ENCODE data around the gene DCAF6. TPM values are rescaled to one million over a fixed set of nuclear protein-coding genes. Genes with fewer than 3 reads are reported as not detected.

DCAF6 gene
- total RNA-seq, 4 donors from 2014 or later, result 38.2 to 90.3 (median 54.8) TPM

- WGBS, result 97% methylated on average over 6 of the region's 6 CpGs
- DNase-seq (ENCODE audit: low spot score in 2 of 2), result no peak
- H3K9me3 ChIP-seq, result no peaks in the 10 kb centered on the region
- H3K36me3 ChIP-seq, result peaks cover 14% of the 10 kb centered on the region
- H3K4me3 ChIP-seq, result no peak overlapping the region
- H3K27me3 ChIP-seq, result no peaks in the 10 kb centered on the region
- H3K4me1 ChIP-seq, result peaks cover 6% of the 10 kb centered on the region
- TF ChIP-seq CTCF (IDR thresholded peaks at IDR 0.05) (no peak), POLR2AphosphoS5 (IDR thresholded peaks at IDR 0.05) (no peak), EP300 (IDR thresholded peaks at IDR 0.05) (no peak), POLR2A (IDR thresholded peaks at IDR 0.05) (no peak)
- no peak overlapping the region for H3K27ac ChIP-seq
Observed at GRCh38 chr1:168095476-168095875, 159.0 kb downstream of the DCAF6 start.

- Histone ChIP-seq H3K27me3 (no peaks in the 10 kb centered on the region), H3K36me3 (peaks cover 14% of the 10 kb centered on the region), H3K9me3 (no peaks in the 10 kb centered on the region), H3K27ac (no peak overlapping the region), H3K4me1 (peaks cover 6% of the 10 kb centered on the region), H3K4me3 (no peak overlapping the region)
- TF ChIP-seq POLR2AphosphoS5 (IDR thresholded peaks at IDR 0.05), result no peak
- no peak for TF ChIP-seq POLR2A (IDR thresholded peaks at IDR 0.05)
- no peak for TF ChIP-seq CTCF (IDR thresholded peaks at IDR 0.05)
- TF ChIP-seq EP300 (IDR thresholded peaks at IDR 0.05), result no peak
- no peak for DNase-seq (ENCODE audit: low spot score in 2 of 2)
- WGBS, result 88% methylated on average over 17 of the region's 27 CpGs
Observed at GRCh38 chr1:168096296-168097165, 160.0 kb downstream of the DCAF6 start.

- peaks cover 14% of the 10 kb centered on the region for H3K36me3 ChIP-seq
- no peaks in the 10 kb centered on the region for H3K9me3 ChIP-seq
- TF ChIP-seq POLR2AphosphoS5 (IDR thresholded peaks at IDR 0.05) (no peak), EP300 (IDR thresholded peaks at IDR 0.05) (no peak)
- no peak overlapping the region for H3K27ac ChIP-seq
- 86% methylated on average over 10 of the region's 12 CpGs for WGBS
- H3K27me3 ChIP-seq, result no peaks in the 10 kb centered on the region
- peaks cover 6% of the 10 kb centered on the region for H3K4me1 ChIP-seq
- H3K4me3 ChIP-seq, result no peak overlapping the region
- DNase-seq (ENCODE audit: low spot score in 2 of 2), result no peak
Observed at GRCh38 chr1:168097921-168098528, 161.5 kb downstream of the DCAF6 start.

- H3K36me3 ChIP-seq, result peaks cover 14% of the 10 kb centered on the region
- H3K27ac ChIP-seq, result no peak overlapping the region
- no peak for DNase-seq (ENCODE audit: low spot score in 2 of 2)
- TF ChIP-seq CTCF (IDR thresholded peaks at IDR 0.05), result no peak
- no peak for TF ChIP-seq POLR2A (IDR thresholded peaks at IDR 0.05)
- no peak for TF ChIP-seq POLR2AphosphoS5 (IDR thresholded peaks at IDR 0.05)
- no peak for TF ChIP-seq EP300 (IDR thresholded peaks at IDR 0.05)
- 85% methylated on average over 15 of the region's 15 CpGs for WGBS
- H3K4me1 ChIP-seq, result peaks cover 6% of the 10 kb centered on the region
- H3K4me3 ChIP-seq, result no peak overlapping the region
- H3K27me3 ChIP-seq, result no peaks in the 10 kb centered on the region
- no peaks in the 10 kb centered on the region for H3K9me3 ChIP-seq
Observed at GRCh38 chr1:168098534-168099320, 162.2 kb downstream of the DCAF6 start.

GRCh38 chr1:168099337-168099801 is 162.9 kb downstream of the DCAF6 start:
- TF ChIP-seq POLR2A (IDR thresholded peaks at IDR 0.05) (no peak), POLR2AphosphoS5 (IDR thresholded peaks at IDR 0.05) (no peak), EP300 (IDR thresholded peaks at IDR 0.05) (no peak), CTCF (IDR thresholded peaks at IDR 0.05) (no peak)
- H3K9me3 ChIP-seq, result no peaks in the 10 kb centered on the region
- no peaks in the 10 kb centered on the region for H3K27me3 ChIP-seq
- peaks cover 6% of the 10 kb centered on the region for H3K4me1 ChIP-seq
- no peak for DNase-seq (ENCODE audit: low spot score in 2 of 2)
- no peak overlapping the region for H3K4me3 ChIP-seq
- H3K27ac ChIP-seq, result no peak overlapping the region
- WGBS, result 67% methylated on average over 7 of the region's 7 CpGs
- peaks cover 17% of the 10 kb centered on the region for H3K36me3 ChIP-seq
